GM12878 (cell line): ENCODE results near the gene UHMK1. TPM values are rescaled to one million over a fixed set of nuclear protein-coding genes. Genes with fewer than 3 reads are reported as not detected.

Source experiments
- ATF3 ChIP-seq: IDR thresholded peaks from 2 replicates; pipeline ENCODE4 v1.6.1; 2011; ENCODE audit warnings: low read depth, mild to moderate bottlenecking, low read length, moderate library complexity, borderline replicate concordance; ENCODE audit errors: extremely low read depth
- FOXM1 ChIP-seq: IDR thresholded peaks from 2 replicates; pipeline ENCODE4 v1.6.1; 2012; ENCODE audit warnings: low read depth, mild to moderate bottlenecking, inconsistent platforms, low read length, moderate library complexity
- MEF2B ChIP-seq: fragments of 450-650 bp; IDR thresholded peaks from 2 replicates; pipeline ENCODE4 v1.6.1; 2018; ENCODE audit warnings: mild to moderate bottlenecking, moderate library complexity; ENCODE audit not compliant: partially characterized antibody, poor library complexity, severe bottlenecking
- NFXL1 ChIP-seq: fragments of 450-650 bp; IDR thresholded peaks from 2 replicates; pipeline ENCODE4 v1.6.1; 2017; ENCODE audit warnings: antibody characterized with exemption, mild to moderate bottlenecking, borderline replicate concordance
- RBBP5 ChIP-seq: fragments of 200-600 bp; sonication (generic); conservative IDR thresholded peaks from 2 replicates; pipeline ENCODE4 v1.6.1; 2016
- SMAD5 ChIP-seq: IDR thresholded peaks from 2 replicates; pipeline ENCODE4 v1.6.1; 2016; ENCODE audit warnings: antibody characterized with exemption, low read depth
- TAF1 ChIP-seq: IDR thresholded peaks from 2 replicates; pipeline ENCODE4 v1.6.1; 2011; ENCODE audit warnings: mild to moderate bottlenecking, low read depth, low read length, borderline replicate concordance
- ZSCAN29 ChIP-seq: fragments of 450-650 bp; IDR thresholded peaks from 2 replicates; pipeline ENCODE4 v1.6.1; 2017; ENCODE audit warnings: mild to moderate bottlenecking, moderate library complexity
- polyA plus RNA-seq, 11 experiments: library from polyadenylated mRNA; depleted of rRNA in 4 of 11; unstranded in 6 of 11; stranded (reverse) in 5 of 11; fragments of >200 nt; fragmentation: Nextera tagmentation in 4 of 11; fragmentation: Illumina TruSeq in 1 of 11; extraction: Ambion mirVana in 4 of 11; extraction: Trizol in 1 of 11; gene quantifications; 1 replicate in 1 of 11; 2 replicates in 10 of 11; pipeline versions ENCODE4 v1.2.1 to v1.2.3, GENCODE V29; 2011 to 2016; ENCODE audit warnings: inconsistent platforms in 2 of 11, missing spikeins in 2 of 11, low read depth in 1 of 11
- total RNA-seq, 4 experiments: library from RNA; depleted of rRNA in 3 of 4; stranded (reverse); fragments of >200 nt in 3 of 4; fragmentation: Illumina TruSeq in 1 of 4; extraction: Trizol in 1 of 4; gene quantifications; 2 replicates each; pipeline versions ENCODE4 v1.2.1 to v1.2.3, GENCODE V29; 2013 to 2021
- TF ChIP-seq, protein P1 (sequence below): fragments of 450-650 bp; IDR thresholded peaks from 2 replicates; pipeline ENCODE4 v1.6.1; 2017; ENCODE audit warnings: mild to moderate bottlenecking, moderate library complexity
- TF ChIP-seq, protein P2 (sequence below): IDR thresholded peaks from 2 replicates; pipeline ENCODE4 v1.6.1; 2011; ENCODE audit warnings: borderline replicate concordance, low read depth, mild to moderate bottlenecking, moderate library complexity, mixed read lengths, low read length; ENCODE audit not compliant: insufficient read depth; ENCODE audit errors: extremely low read length
- TF ChIP-seq, protein P3 (sequence below): fragments of 150-350 bp; IDR thresholded peaks from 2 replicates; pipeline ENCODE4 v1.6.1; 2016; ENCODE audit warnings: low read depth, low read length
- TF ChIP-seq, protein P4 (sequence below): fragments of 450-650 bp; IDR thresholded peaks from 2 replicates; pipeline ENCODE4 v1.6.1; 2017; ENCODE audit warnings: mild to moderate bottlenecking, moderate library complexity

The UHMK1 gene
- total and polyA plus RNA-seq, 10 of the 15 experiments (the other 5 are each of a cell fraction or from before 2014, with no cell fraction given): 5.7 to 52.7 (median 28.3) TPM

DNA sequence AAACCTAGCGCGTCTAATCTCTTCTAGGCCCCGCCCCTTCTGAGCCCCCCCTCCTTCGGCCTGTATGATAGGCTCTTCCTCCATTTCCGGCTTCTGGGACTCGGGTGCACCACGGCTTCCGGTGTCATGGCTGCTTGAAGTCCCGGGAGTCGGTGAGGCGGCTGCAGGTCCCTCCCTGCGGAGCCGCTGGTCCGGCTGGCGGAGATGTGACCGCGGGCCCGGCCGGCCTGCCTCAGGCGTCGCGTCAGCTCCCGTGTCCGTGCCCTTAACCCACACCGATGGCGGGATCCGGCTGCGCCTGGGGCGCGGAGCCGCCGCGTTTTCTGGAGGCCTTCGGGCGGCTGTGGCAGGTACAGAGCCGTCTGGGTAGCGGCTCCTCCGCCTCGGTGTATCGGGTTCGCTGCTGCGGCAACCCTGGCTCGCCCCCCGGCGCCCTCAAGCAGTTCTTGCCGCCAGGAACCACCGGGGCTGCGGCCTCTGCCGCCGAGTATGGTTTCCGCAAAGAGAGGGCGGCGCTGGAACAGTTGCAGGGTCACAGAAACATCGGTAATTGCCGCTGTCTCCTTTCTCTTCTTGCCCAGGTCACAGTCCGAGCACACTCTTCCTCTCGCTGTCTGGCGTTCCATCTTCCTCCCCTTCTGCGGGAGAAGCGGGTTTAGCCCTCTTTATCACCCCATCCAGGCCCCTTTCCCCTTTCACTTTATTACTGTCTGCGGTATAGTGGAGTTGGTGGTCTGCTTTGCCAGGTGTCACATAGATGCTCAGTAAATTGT is at the start of gene UHMK1 (continued):
- TF ChIP-seq, protein P1, sequence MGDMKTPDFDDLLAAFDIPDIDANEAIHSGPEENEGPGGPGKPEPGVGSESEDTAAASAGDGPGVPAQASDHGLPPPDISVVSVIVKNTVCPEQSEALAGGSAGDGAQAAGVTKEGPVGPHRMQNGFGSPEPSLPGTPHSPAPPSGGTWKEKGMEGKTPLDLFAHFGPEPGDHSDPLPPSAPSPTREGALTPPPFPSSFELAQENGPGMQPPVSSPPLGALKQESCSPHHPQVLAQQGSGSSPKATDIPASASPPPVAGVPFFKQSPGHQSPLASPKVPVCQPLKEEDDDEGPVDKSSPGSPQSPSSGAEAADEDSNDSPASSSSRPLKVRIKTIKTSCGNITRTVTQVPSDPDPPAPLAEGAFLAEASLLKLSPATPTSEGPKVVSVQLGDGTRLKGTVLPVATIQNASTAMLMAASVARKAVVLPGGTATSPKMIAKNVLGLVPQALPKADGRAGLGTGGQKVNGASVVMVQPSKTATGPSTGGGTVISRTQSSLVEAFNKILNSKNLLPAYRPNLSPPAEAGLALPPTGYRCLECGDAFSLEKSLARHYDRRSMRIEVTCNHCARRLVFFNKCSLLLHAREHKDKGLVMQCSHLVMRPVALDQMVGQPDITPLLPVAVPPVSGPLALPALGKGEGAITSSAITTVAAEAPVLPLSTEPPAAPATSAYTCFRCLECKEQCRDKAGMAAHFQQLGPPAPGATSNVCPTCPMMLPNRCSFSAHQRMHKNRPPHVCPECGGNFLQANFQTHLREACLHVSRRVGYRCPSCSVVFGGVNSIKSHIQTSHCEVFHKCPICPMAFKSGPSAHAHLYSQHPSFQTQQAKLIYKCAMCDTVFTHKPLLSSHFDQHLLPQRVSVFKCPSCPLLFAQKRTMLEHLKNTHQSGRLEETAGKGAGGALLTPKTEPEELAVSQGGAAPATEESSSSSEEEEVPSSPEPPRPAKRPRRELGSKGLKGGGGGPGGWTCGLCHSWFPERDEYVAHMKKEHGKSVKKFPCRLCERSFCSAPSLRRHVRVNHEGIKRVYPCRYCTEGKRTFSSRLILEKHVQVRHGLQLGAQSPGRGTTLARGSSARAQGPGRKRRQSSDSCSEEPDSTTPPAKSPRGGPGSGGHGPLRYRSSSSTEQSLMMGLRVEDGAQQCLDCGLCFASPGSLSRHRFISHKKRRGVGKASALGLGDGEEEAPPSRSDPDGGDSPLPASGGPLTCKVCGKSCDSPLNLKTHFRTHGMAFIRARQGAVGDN: no peak
- TF ChIP-seq SMAD5: peak; percentile 42; the same call in 1 of the 2 replicates
- TF ChIP-seq RBBP5: 0 out of 2 replicates have a peak, but pooled peaks have one; percentile 19
- TF ChIP-seq NFXL1: no peak
- TF ChIP-seq TAF1: peak; percentile 96
- TF ChIP-seq MEF2B: no peak
- TF ChIP-seq, protein P2, sequence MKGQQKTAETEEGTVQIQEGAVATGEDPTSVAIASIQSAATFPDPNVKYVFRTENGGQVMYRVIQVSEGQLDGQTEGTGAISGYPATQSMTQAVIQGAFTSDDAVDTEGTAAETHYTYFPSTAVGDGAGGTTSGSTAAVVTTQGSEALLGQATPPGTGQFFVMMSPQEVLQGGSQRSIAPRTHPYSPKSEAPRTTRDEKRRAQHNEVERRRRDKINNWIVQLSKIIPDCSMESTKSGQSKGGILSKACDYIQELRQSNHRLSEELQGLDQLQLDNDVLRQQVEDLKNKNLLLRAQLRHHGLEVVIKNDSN: no peak
- TF ChIP-seq, protein P3, sequence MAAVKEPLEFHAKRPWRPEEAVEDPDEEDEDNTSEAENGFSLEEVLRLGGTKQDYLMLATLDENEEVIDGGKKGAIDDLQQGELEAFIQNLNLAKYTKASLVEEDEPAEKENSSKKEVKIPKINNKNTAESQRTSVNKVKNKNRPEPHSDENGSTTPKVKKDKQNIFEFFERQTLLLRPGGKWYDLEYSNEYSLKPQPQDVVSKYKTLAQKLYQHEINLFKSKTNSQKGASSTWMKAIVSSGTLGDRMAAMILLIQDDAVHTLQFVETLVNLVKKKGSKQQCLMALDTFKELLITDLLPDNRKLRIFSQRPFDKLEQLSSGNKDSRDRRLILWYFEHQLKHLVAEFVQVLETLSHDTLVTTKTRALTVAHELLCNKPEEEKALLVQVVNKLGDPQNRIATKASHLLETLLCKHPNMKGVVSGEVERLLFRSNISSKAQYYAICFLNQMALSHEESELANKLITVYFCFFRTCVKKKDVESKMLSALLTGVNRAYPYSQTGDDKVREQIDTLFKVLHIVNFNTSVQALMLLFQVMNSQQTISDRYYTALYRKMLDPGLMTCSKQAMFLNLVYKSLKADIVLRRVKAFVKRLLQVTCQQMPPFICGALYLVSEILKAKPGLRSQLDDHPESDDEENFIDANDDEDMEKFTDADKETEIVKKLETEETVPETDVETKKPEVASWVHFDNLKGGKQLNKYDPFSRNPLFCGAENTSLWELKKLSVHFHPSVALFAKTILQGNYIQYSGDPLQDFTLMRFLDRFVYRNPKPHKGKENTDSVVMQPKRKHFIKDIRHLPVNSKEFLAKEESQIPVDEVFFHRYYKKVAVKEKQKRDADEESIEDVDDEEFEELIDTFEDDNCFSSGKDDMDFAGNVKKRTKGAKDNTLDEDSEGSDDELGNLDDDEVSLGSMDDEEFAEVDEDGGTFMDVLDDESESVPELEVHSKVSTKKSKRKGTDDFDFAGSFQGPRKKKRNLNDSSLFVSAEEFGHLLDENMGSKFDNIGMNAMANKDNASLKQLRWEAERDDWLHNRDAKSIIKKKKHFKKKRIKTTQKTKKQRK: no peak
- TF ChIP-seq ATF3: no peak
- TF ChIP-seq, protein P4, sequence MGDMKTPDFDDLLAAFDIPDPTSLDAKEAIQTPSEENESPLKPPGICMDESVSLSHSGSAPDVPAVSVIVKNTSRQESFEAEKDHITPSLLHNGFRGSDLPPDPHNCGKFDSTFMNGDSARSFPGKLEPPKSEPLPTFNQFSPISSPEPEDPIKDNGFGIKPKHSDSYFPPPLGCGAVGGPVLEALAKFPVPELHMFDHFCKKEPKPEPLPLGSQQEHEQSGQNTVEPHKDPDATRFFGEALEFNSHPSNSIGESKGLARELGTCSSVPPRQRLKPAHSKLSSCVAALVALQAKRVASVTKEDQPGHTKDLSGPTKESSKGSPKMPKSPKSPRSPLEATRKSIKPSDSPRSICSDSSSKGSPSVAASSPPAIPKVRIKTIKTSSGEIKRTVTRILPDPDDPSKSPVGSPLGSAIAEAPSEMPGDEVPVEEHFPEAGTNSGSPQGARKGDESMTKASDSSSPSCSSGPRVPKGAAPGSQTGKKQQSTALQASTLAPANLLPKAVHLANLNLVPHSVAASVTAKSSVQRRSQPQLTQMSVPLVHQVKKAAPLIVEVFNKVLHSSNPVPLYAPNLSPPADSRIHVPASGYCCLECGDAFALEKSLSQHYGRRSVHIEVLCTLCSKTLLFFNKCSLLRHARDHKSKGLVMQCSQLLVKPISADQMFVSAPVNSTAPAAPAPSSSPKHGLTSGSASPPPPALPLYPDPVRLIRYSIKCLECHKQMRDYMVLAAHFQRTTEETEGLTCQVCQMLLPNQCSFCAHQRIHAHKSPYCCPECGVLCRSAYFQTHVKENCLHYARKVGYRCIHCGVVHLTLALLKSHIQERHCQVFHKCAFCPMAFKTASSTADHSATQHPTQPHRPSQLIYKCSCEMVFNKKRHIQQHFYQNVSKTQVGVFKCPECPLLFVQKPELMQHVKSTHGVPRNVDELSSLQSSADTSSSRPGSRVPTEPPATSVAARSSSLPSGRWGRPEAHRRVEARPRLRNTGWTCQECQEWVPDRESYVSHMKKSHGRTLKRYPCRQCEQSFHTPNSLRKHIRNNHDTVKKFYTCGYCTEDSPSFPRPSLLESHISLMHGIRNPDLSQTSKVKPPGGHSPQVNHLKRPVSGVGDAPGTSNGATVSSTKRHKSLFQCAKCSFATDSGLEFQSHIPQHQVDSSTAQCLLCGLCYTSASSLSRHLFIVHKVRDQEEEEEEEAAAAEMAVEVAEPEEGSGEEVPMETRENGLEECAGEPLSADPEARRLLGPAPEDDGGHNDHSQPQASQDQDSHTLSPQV: no peak
- no peak for TF ChIP-seq FOXM1
- no peak for TF ChIP-seq ZSCAN29
